H9 (cell line): Measurements from ENCODE around the gene MERTK. TPM values are rescaled to one million over a fixed set of nuclear protein-coding genes. Genes with fewer than 3 reads are reported as not detected.

Experiments
- DNase-seq: peaks from one replicate; pipeline ENCODE4 v3.0.0-alpha.2; 2017
- H2AFZ ChIP-seq: one replicate; pipeline ENCODE4 v1.6.1; 2013; ENCODE audit warnings: mild to moderate bottlenecking, low read length, control low read depth, moderate library complexity
- H2AK5ac ChIP-seq: 2 replicates; pipeline ENCODE4 v1.6.1; 2013; ENCODE audit warnings: low read length, control low read depth, mixed read lengths; ENCODE audit not compliant: insufficient read length
- H2BK120ac ChIP-seq: one replicate; pipeline ENCODE4 v1.6.1; 2013; ENCODE audit warnings: low read depth, mild to moderate bottlenecking, low read length, control low read depth, inconsistent platforms; ENCODE audit not compliant: poor library complexity, severe bottlenecking
- H2BK12ac ChIP-seq: 2 replicates; pipeline ENCODE4 v1.6.1; 2013; ENCODE audit warnings: low read length, control low read depth, mixed read lengths, low read depth; ENCODE audit not compliant: insufficient read length
- H2BK15ac ChIP-seq: 2 replicates; pipeline ENCODE4 v1.6.1; 2013; ENCODE audit warnings: low read depth, low read length, control low read depth
- H2BK20ac ChIP-seq: one replicate; pipeline ENCODE4 v1.6.1; 2013; ENCODE audit warnings: low read depth, mild to moderate bottlenecking, low read length, control low read depth, inconsistent platforms; ENCODE audit not compliant: poor library complexity, severe bottlenecking
- H2BK5ac ChIP-seq: 2 replicates; pipeline ENCODE4 v1.6.1; 2013; ENCODE audit warnings: low read length, control low read depth, mixed read lengths; ENCODE audit not compliant: insufficient read length
- H3K14ac ChIP-seq: 2 replicates; pipeline ENCODE4 v1.6.1; 2013; ENCODE audit warnings: low read length, control low read depth; ENCODE audit not compliant: insufficient read depth
- H3K18ac ChIP-seq: 2 replicates; pipeline ENCODE4 v1.6.1; 2013; ENCODE audit warnings: low read depth, mild to moderate bottlenecking, mixed read lengths, low read length, control low read depth; ENCODE audit not compliant: insufficient read length
- H3K23ac ChIP-seq: 2 replicates; pipeline ENCODE4 v1.6.1; 2013; ENCODE audit warnings: low read length, control low read depth, mixed read lengths, low read depth; ENCODE audit not compliant: insufficient read length
- H3K23me2 ChIP-seq: 2 replicates; pipeline ENCODE4 v1.6.1; 2013; ENCODE audit warnings: low read depth, mild to moderate bottlenecking, mixed read lengths, low read length, control low read depth; ENCODE audit not compliant: insufficient read length, poor library complexity, severe bottlenecking
- H3K27ac ChIP-seq: 2 replicates; pipeline ENCODE4 v1.5.1; 2013; ENCODE audit warnings: low read length, control low read depth, mixed read lengths, low read depth; ENCODE audit not compliant: insufficient read length
- H3K27me3 ChIP-seq: 2 replicates; pipeline ENCODE4 v1.6.1; 2013; ENCODE audit warnings: low read length, control low read depth, inconsistent platforms; ENCODE audit not compliant: insufficient read depth
- H3K4ac ChIP-seq: 2 replicates; pipeline ENCODE4 v1.6.1; 2013; ENCODE audit warnings: low read depth, mild to moderate bottlenecking, control low read depth, inconsistent platforms, low read length, moderate library complexity
- H3K4me1 ChIP-seq: 2 replicates; pipeline ENCODE4 v1.6.1; 2013; ENCODE audit warnings: low read length, control low read depth, inconsistent platforms; ENCODE audit not compliant: insufficient read depth
- H3K4me2 ChIP-seq: 2 replicates; pipeline ENCODE4 v1.6.1; 2013; ENCODE audit warnings: low read length, control low read depth, mixed read lengths; ENCODE audit not compliant: insufficient read length, insufficient read depth
- H3K56ac ChIP-seq: 2 replicates; pipeline ENCODE4 v1.6.1; 2013; ENCODE audit warnings: low read depth, mild to moderate bottlenecking, mixed read lengths, low read length, control low read depth; ENCODE audit not compliant: insufficient read length
- H3K79me1 ChIP-seq: 2 replicates; pipeline ENCODE4 v1.6.1; 2013; ENCODE audit warnings: low read depth, mild to moderate bottlenecking, moderate library complexity, low read length, control low read depth, inconsistent platforms; ENCODE audit not compliant: insufficient read depth, poor library complexity, severe bottlenecking
- H3K79me2 ChIP-seq: 2 replicates; pipeline ENCODE4 v1.6.1; 2013; ENCODE audit warnings: low read length, control low read depth, inconsistent platforms; ENCODE audit not compliant: insufficient read depth
- H3K9ac ChIP-seq: 2 replicates; pipeline ENCODE4 v1.6.1; 2013; ENCODE audit warnings: low read length, control low read depth, mixed read lengths; ENCODE audit not compliant: insufficient read length; ENCODE audit errors: extremely low read depth
- H3K9me3 ChIP-seq: one replicate; pipeline ENCODE4 v1.6.1; 2013; ENCODE audit warnings: low read depth, low read length, inconsistent platforms; ENCODE audit not compliant: control insufficient read depth
- H3T11ph ChIP-seq: one replicate; pipeline ENCODE4 v1.6.1; 2013; ENCODE audit warnings: mild to moderate bottlenecking, low read length, control low read depth, inconsistent platforms
- H4K20me1 ChIP-seq: one replicate; pipeline ENCODE4 v1.6.1; 2013; ENCODE audit not compliant: control insufficient read depth, insufficient read length, insufficient read depth
- H4K5ac ChIP-seq: 2 replicates; pipeline ENCODE4 v1.6.1; 2013; ENCODE audit warnings: low read depth, mild to moderate bottlenecking, mixed read lengths, low read length, control low read depth; ENCODE audit not compliant: insufficient read length
- H4K8ac ChIP-seq: replicated peaks from 2 replicates; pipeline ENCODE4 v1.6.1; 2013; ENCODE audit warnings: low read length, control low read depth, mixed read lengths, low read depth; ENCODE audit not compliant: insufficient read length
- H4K91ac ChIP-seq: 2 replicates; pipeline ENCODE4 v1.6.1; 2013; ENCODE audit warnings: low read depth, mild to moderate bottlenecking, moderate library complexity, mixed read lengths, low read length, control low read depth; ENCODE audit not compliant: insufficient read length
- H3K27ac Mint-ChIP-seq, 3 experiments: 2 replicates in 2 of 3; 3 replicates in 1 of 3; pipeline ENCODE4 v1.8.0; 2020 to 2021; ENCODE audit warnings: mixed read lengths in 3 of 3, mild to moderate bottlenecking in 1 of 3, moderate library complexity in 1 of 3
- H3K27me3 Mint-ChIP-seq: 2 replicates; pipeline ENCODE4 v1.8.0; 2021; ENCODE audit warnings: low read depth, mild to moderate bottlenecking, moderate library complexity, mixed read lengths
- H3K36me3 Mint-ChIP-seq, 3 experiments: 2 replicates in 2 of 3; 3 replicates in 1 of 3; pipeline ENCODE4 v1.8.0; 2020 to 2021; ENCODE audit warnings: low read depth in 3 of 3, mixed read lengths in 3 of 3; ENCODE audit not compliant: insufficient read depth in 1 of 3
- H3K4me1 Mint-ChIP-seq, 2 experiments: 2 replicates each; pipeline ENCODE4 v1.8.0; 2020; ENCODE audit warnings: mixed read lengths in 2 of 2
- H3K4me3 Mint-ChIP-seq, 2 experiments: 2 replicates in 1 of 2; 3 replicates in 1 of 2; pipeline ENCODE4 v1.8.0; 2020 to 2021; ENCODE audit warnings: mild to moderate bottlenecking in 2 of 2, mixed read lengths in 2 of 2, moderate library complexity in 1 of 2
- H3K9me3 Mint-ChIP-seq, 2 experiments: 2 replicates in 1 of 2; 3 replicates in 1 of 2; pipeline ENCODE4 v1.8.0; 2020; ENCODE audit warnings: mild to moderate bottlenecking in 2 of 2, mixed read lengths in 2 of 2, moderate library complexity in 1 of 2
- WGBS: extraction: QIAGEN DNeasy Blood & Tissue Kit; methylation state at CpG from one replicate; pipeline ENCODE4 v1.1.7; 2013; ENCODE audit warnings: missing lambda C conversion rate, low lambda C conversion rate, mixed read lengths; ENCODE audit not compliant: insufficient read length; ENCODE audit errors: extremely low coverage; 5-methylcytosine and 5-hydroxymethylcytosine counted together
- total RNA-seq: library from RNA; stranded (reverse); gene quantifications from 2 replicates; pipeline ENCODE4 v1.2.1, GENCODE V29; 2021
- TF ChIP-seq, protein P1 (sequence below): fragments of 200-600 bp; sonication (generic); conservative IDR thresholded peaks from 3 replicates; pipeline ENCODE4 v1.8.0; 2021; ENCODE audit warnings: antibody characterized with exemption, mild to moderate bottlenecking

The MERTK gene
- total RNA-seq, 1 experiment from 2014 or later, result 4.8 TPM

- no peak for DNase-seq
- peaks cover 5% of the 10 kb centered on the region; the same call in 1 of the 2 replicates for H3K4me1 ChIP-seq
- no peaks in the 10 kb centered on the region for H3K23me2 ChIP-seq
- Mint-ChIP-seq H3K9me3 (no peaks in the 10 kb centered on the region), H3K4me3 (no peak overlapping the region), H3K27ac (0 out of 7 replicates have a peak overlapping the region, but pooled peaks of 1 of the 3 experiments have one; percentile 20), H3K36me3 (peaks cover 3 to 14% (median 5%) of the 10 kb centered on the region in 3 experiments; a peak in 5 of 7 replicates), H3K4me1 (peaks cover 5 to 9% of the 10 kb centered on the region in 2 experiments), H3K27me3 (no peaks in the 10 kb centered on the region)
- no peak overlapping the region for H4K91ac ChIP-seq
- no peaks in the 10 kb centered on the region for H3K79me1 ChIP-seq
- H3K9ac ChIP-seq, result no peak overlapping the region
- no peak overlapping the region for H2BK15ac ChIP-seq
- no peak overlapping the region for H2BK5ac ChIP-seq
- H2AFZ ChIP-seq, result no peak overlapping the region
- H2BK20ac ChIP-seq, result no peak overlapping the region
- no peak overlapping the region for H4K5ac ChIP-seq
- no peak overlapping the region for H3K18ac ChIP-seq
- no peak overlapping the region for H3K4ac ChIP-seq
- no peak overlapping the region for H3K56ac ChIP-seq
- H3K14ac ChIP-seq, result no peak overlapping the region
- H3T11ph ChIP-seq, result no peak overlapping the region
- no peaks in the 10 kb centered on the region for H3K9me3 ChIP-seq
- no peak overlapping the region for H3K27ac ChIP-seq
- H3K4me2 ChIP-seq, result no peak overlapping the region
- no peak overlapping the region for H2AK5ac ChIP-seq
- no peaks in the 10 kb centered on the region for H4K20me1 ChIP-seq
- H2BK12ac ChIP-seq, result no peak overlapping the region
- TF ChIP-seq, protein P1, sequence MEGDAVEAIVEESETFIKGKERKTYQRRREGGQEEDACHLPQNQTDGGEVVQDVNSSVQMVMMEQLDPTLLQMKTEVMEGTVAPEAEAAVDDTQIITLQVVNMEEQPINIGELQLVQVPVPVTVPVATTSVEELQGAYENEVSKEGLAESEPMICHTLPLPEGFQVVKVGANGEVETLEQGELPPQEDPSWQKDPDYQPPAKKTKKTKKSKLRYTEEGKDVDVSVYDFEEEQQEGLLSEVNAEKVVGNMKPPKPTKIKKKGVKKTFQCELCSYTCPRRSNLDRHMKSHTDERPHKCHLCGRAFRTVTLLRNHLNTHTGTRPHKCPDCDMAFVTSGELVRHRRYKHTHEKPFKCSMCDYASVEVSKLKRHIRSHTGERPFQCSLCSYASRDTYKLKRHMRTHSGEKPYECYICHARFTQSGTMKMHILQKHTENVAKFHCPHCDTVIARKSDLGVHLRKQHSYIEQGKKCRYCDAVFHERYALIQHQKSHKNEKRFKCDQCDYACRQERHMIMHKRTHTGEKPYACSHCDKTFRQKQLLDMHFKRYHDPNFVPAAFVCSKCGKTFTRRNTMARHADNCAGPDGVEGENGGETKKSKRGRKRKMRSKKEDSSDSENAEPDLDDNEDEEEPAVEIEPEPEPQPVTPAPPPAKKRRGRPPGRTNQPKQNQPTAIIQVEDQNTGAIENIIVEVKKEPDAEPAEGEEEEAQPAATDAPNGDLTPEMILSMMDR, result no peak
- H3K27me3 ChIP-seq, result no peaks in the 10 kb centered on the region
- H2BK120ac ChIP-seq, result no peak overlapping the region
- H3K79me2 ChIP-seq, result no peaks in the 10 kb centered on the region
- no peak overlapping the region for H4K8ac ChIP-seq
- no CpG with 5 or more reads among the region's 4 CpGs for WGBS
- H3K23ac ChIP-seq, result no peak overlapping the region
Measured at GRCh38 chr2:112019569-112019982, 121.2 kb downstream of the MERTK start.
